ENCODE results near the gene OTOL1. TPM values are rescaled to one million over a fixed set of nuclear protein-coding genes. Genes with fewer than 3 reads are reported as not detected.
"Not testable (repeated sequence)": the region's sequence is repeated elsewhere in the genome, so short reads cannot be mapped to it uniquely, and the experiment has no call there.

OTOL1 gene
- total RNA-seq, 1 donor = not detected

DNA sequence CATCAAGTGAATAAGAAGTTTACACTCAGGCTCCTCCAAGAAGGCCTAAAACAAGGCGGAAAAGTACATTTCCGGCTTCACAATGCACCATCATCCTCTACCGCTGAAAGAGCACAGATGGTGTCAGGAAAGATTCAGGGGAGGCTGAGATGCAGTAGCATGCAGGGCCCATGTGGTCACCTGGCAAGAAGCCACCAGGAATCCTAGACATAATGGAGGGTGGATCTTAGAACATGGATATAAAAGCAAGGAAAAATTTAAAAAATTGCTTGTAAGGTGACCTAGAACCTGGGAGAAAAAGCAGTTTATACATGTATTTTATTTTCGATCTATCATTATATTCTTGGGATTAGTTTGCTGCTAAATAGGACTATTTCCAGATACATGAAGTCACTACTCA, 21.9 kb upstream of the OTOL1 start:
- no peaks in the 10 kb centered on the region for H3K4me1 ChIP-seq (ENCODE audit: insufficient read depth, low read length)
- no peak for DNase-seq (ENCODE audit: insufficient read length, low spot score, missing footprints)
- no peaks in the 10 kb centered on the region for H3K27me3 ChIP-seq (ENCODE audit: insufficient read depth, low read length)
- no peaks in the 10 kb centered on the region for H3K79me2 ChIP-seq (ENCODE audit: insufficient read depth, low read length)
- TF ChIP-seq, protein P1, sequence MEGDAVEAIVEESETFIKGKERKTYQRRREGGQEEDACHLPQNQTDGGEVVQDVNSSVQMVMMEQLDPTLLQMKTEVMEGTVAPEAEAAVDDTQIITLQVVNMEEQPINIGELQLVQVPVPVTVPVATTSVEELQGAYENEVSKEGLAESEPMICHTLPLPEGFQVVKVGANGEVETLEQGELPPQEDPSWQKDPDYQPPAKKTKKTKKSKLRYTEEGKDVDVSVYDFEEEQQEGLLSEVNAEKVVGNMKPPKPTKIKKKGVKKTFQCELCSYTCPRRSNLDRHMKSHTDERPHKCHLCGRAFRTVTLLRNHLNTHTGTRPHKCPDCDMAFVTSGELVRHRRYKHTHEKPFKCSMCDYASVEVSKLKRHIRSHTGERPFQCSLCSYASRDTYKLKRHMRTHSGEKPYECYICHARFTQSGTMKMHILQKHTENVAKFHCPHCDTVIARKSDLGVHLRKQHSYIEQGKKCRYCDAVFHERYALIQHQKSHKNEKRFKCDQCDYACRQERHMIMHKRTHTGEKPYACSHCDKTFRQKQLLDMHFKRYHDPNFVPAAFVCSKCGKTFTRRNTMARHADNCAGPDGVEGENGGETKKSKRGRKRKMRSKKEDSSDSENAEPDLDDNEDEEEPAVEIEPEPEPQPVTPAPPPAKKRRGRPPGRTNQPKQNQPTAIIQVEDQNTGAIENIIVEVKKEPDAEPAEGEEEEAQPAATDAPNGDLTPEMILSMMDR (IDR thresholded peaks at IDR 0.05; ENCODE audit: extremely low read depth, low read depth, low read length) = no peak
- H3K36me3 ChIP-seq (ENCODE audit: insufficient read depth, low read length) = no peaks in the 10 kb centered on the region
- H3K4me2 ChIP-seq (ENCODE audit: insufficient read depth, low read length) = no peak overlapping the region
- no peak overlapping the region for H3K27ac ChIP-seq (ENCODE audit: low read depth, low read length)
- H3K4me3 ChIP-seq (ENCODE audit: insufficient read depth, low read length) = no peak overlapping the region
- H3K9me3 ChIP-seq (ENCODE audit: low read depth, low read length) = no peaks in the 10 kb centered on the region
- H2AFZ ChIP-seq (ENCODE audit: low read length) = no peak overlapping the region
- no peaks in the 10 kb centered on the region for H4K20me1 ChIP-seq (ENCODE audit: insufficient read depth, low read length)

DNA sequence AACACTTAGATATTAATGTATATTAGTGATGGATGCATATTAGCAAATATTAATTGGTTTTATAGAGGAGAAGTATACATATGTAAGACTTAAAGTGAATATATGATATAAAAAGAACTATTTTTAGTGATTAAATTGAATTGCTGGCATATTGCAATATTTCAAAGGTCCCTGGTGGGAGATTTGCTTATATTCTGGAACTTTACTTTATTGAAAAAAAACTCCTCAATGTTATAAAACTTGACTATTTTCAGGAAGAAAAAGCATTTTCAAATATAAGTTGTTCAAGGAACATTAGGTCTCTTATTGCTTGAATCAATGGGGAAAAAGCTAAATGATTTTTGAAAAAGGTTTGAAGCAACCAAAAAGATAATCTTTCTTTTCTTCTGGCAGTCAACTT, 21.4 kb upstream of the OTOL1 start:
- DNase-seq (ENCODE audit: insufficient read length, low spot score, missing footprints) = no peak
- TF ChIP-seq, protein P1 (IDR thresholded peaks at IDR 0.05; ENCODE audit: extremely low read depth, low read depth, low read length) = no peak
- no peak overlapping the region for H2AFZ ChIP-seq (ENCODE audit: low read length)
- H3K27ac ChIP-seq (ENCODE audit: low read depth, low read length) = no peak overlapping the region
- H3K36me3 ChIP-seq (ENCODE audit: insufficient read depth, low read length) = no peaks in the 10 kb centered on the region
- H3K79me2 ChIP-seq (ENCODE audit: insufficient read depth, low read length) = no peaks in the 10 kb centered on the region
- no peaks in the 10 kb centered on the region for H4K20me1 ChIP-seq (ENCODE audit: insufficient read depth, low read length)
- H3K4me2 ChIP-seq (ENCODE audit: insufficient read depth, low read length) = no peak overlapping the region
- no peak overlapping the region for H3K4me3 ChIP-seq (ENCODE audit: insufficient read depth, low read length)
- no peaks in the 10 kb centered on the region for H3K4me1 ChIP-seq (ENCODE audit: insufficient read depth, low read length)
- no peaks in the 10 kb centered on the region for H3K27me3 ChIP-seq (ENCODE audit: insufficient read depth, low read length)
- no peaks in the 10 kb centered on the region for H3K9me3 ChIP-seq (ENCODE audit: low read depth, low read length)

DNA sequence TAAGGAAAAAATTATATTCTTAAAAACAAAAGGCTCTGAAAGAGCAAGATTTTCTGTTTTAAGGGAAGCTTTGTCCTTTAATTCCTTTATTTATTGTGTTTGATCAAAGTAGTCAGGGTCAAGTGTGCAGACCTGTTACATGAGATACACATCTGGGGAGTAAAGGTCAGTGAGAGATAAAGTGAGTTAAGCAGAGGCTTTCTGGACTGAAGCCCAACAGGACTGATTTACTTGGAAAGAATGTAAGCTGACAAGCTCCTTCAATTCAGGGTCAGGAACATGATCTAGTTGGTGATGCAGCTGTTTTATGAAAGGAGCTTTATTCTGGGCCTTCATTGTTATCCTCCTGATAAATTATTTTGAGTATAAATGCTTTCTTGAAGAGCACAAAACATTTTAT, 20.7 kb upstream of the OTOL1 start:
- no peaks in the 10 kb centered on the region for H3K79me2 ChIP-seq (ENCODE audit: insufficient read depth, low read length)
- H3K27ac ChIP-seq (ENCODE audit: low read depth, low read length) = no peak overlapping the region
- no peaks in the 10 kb centered on the region for H4K20me1 ChIP-seq (ENCODE audit: insufficient read depth, low read length)
- H3K36me3 ChIP-seq (ENCODE audit: insufficient read depth, low read length) = no peaks in the 10 kb centered on the region
- no peaks in the 10 kb centered on the region for H3K4me1 ChIP-seq (ENCODE audit: insufficient read depth, low read length)
- no peaks in the 10 kb centered on the region for H3K27me3 ChIP-seq (ENCODE audit: insufficient read depth, low read length)
- DNase-seq (ENCODE audit: insufficient read length, low spot score, missing footprints) = peak; percentile 35
- TF ChIP-seq, protein P1 (IDR thresholded peaks at IDR 0.05; ENCODE audit: extremely low read depth, low read depth, low read length) = no peak
- H3K4me3 ChIP-seq (ENCODE audit: insufficient read depth, low read length) = no peak overlapping the region
- no peaks in the 10 kb centered on the region for H3K9me3 ChIP-seq (ENCODE audit: low read depth, low read length)
- H3K4me2 ChIP-seq (ENCODE audit: insufficient read depth, low read length) = no peak overlapping the region
- no peak overlapping the region for H2AFZ ChIP-seq (ENCODE audit: low read length)

DNA sequence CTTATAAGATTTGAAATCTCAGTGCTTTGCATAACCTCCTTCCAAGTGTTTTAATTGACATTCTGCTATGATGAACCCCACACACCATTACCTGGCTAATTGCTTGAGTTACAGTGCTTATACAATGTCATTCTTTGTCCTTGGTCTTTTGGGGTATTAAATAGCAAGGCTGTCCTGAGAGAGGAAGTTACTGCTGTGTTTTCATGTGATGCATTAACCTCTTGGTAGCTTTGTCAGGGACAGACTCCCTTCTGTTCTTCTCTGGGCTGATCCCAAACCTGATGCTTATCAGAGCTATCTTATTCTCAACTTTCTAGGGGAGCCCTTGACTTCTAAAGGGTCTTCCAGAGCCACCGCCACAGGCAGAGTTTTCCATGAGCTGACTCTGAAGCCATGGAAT, 12.4 kb upstream of the OTOL1 start:
- no peak for DNase-seq (ENCODE audit: insufficient read length, low spot score, missing footprints)
- Histone ChIP-seq H3K27ac (ENCODE audit: low read depth, low read length) (no peak overlapping the region), H3K4me3 (ENCODE audit: insufficient read depth, low read length) (no peak overlapping the region), H3K79me2 (ENCODE audit: insufficient read depth, low read length) (no peaks in the 10 kb centered on the region), H3K4me2 (ENCODE audit: insufficient read depth, low read length) (no peak overlapping the region), H3K4me1 (ENCODE audit: insufficient read depth, low read length) (no peaks in the 10 kb centered on the region), H3K9me3 (ENCODE audit: low read depth, low read length) (no peaks in the 10 kb centered on the region), H3K27me3 (ENCODE audit: insufficient read depth, low read length) (no peaks in the 10 kb centered on the region), H2AFZ (ENCODE audit: low read length) (no peak overlapping the region), H3K36me3 (ENCODE audit: insufficient read depth, low read length) (no peaks in the 10 kb centered on the region), H4K20me1 (ENCODE audit: insufficient read depth, low read length) (no peaks in the 10 kb centered on the region)
- TF ChIP-seq, protein P1 (IDR thresholded peaks at IDR 0.05; ENCODE audit: extremely low read depth, low read depth, low read length) = no peak

DNA sequence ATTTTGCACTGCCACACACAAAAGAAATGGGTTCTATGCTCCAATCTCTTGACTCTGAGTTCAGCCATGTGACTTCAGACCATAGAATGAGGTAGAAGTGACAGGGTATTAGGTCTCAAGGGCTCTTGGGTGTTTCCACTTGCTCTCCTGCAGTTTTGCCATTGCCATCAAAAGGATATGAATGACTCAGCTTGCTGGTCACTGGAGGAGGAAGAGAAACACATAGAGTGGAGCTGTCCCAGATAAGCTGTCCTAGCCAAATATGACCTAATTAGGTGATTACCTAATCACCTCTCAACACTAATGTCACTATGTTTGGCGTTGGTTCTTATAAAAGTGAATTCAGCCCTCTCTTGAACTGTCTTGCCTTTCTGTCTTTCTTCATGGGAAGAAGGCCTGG, 8.3 kb upstream of the OTOL1 start:
- not testable (repeated sequence) for H3K4me3 ChIP-seq (ENCODE audit: insufficient read depth, low read length); H4K20me1 ChIP-seq (ENCODE audit: insufficient read depth, low read length); H3K27me3 ChIP-seq (ENCODE audit: insufficient read depth, low read length); DNase-seq (ENCODE audit: insufficient read length, low spot score, missing footprints); H3K27ac ChIP-seq (ENCODE audit: low read depth, low read length); H2AFZ ChIP-seq (ENCODE audit: low read length); H3K9me3 ChIP-seq (ENCODE audit: low read depth, low read length); H3K4me2 ChIP-seq (ENCODE audit: insufficient read depth, low read length); H3K79me2 ChIP-seq (ENCODE audit: insufficient read depth, low read length); H3K4me1 ChIP-seq (ENCODE audit: insufficient read depth, low read length); H3K36me3 ChIP-seq (ENCODE audit: insufficient read depth, low read length)
